Mesenteric fat pad (tissue), 1 donor: ENCODE data around the gene MYBPHL. TPM values are rescaled to one million over a fixed set of nuclear protein-coding genes. Genes with fewer than 3 reads are reported as not detected.

Experiments
- DNase-seq: peaks from one replicate; pipeline ENCODE4 v3.0.0-alpha.2; 2020; ENCODE audit warnings: low spot score
- total RNA-seq: library from RNA; stranded (reverse); fragmentation: NEBNext Ultra II Directional; extraction: Animal tissue kit (Norgen Biotek cat#: 25700); gene quantifications from one replicate; pipeline ENCODE4 v1.2.1, GENCODE V29; 2021
- donor health status: DM: yes; HTN: yes; CAD: no.

MYBPHL gene
- total RNA-seq, 1 donor from 2014 or later: not detected

DNA sequence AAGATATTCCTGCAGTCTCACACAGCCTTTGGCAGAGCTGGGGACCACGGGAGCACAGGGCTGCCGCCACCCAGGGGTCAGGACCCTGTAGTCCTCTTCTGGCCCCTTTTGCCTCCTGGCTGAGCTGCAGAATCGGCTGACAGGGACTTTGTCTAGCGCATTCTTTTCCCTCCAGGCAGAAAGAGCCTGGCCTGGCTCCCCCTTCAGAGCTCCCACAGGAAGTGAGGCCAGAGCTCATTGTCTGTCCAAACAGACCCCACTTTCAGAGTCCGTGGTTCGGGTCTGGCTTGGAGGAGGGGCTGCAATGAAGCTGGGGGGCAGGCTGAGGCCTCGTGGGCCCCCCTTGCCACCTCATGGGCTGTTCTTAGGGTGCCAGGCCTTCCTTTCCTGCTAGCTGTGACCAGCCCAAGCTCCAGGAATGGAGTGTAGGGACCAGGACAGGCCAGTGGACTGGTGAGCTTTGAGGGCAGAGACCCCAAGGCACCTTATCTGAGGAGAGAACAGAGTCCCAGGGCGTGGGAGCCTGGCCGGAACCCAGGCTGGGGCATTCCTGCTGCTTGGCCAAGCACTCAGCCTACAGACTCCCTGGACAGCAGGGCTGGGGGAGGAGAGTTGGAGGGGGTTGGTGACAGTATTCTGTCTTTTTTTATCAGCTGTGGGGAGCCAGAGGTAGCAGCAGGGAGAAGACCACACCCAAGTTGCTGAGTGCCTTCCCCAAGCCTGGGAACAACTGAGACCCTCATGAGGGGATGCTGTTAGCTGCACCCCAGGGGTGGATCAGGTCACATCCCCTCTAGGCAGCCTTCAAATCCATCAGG lies 52.8 kb downstream of the MYBPHL start:
- no peak for DNase-seq

DNA sequence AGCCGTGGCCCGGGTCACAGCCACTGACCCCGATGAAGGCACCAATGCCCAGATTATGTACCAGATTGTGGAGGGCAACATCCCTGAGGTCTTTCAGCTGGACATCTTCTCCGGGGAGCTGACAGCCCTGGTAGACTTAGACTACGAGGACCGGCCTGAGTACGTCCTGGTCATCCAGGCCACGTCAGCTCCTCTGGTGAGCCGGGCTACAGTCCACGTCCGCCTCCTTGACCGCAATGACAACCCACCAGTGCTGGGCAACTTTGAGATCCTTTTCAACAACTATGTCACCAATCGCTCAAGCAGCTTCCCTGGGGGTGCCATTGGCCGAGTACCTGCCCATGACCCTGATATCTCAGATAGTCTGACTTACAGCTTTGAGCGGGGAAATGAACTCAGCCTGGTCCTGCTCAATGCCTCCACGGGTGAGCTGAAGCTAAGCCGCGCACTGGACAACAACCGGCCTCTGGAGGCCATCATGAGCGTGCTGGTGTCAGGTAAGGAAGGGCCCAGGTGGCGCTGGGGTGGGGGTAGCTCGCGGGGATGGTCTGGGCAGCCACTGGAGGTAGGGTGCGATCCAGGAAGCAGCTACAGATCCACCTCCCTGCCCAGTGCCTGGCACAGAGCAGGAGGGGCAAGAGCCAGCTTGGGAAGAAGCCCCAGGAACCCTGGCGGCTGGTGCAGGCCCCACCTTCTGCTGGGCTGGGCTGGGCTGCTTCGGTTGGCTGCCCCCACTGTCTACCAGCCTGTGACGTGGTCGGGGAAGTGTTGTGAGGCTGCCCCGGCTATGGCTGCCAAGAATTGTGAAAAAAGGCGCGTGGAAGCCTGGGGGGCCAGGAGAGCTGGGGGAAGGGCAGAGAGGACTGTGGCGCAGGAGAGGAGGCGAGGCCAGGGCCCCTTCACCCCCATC lies 53.7 kb downstream of the MYBPHL start:
- DNase-seq: no peak

DNA sequence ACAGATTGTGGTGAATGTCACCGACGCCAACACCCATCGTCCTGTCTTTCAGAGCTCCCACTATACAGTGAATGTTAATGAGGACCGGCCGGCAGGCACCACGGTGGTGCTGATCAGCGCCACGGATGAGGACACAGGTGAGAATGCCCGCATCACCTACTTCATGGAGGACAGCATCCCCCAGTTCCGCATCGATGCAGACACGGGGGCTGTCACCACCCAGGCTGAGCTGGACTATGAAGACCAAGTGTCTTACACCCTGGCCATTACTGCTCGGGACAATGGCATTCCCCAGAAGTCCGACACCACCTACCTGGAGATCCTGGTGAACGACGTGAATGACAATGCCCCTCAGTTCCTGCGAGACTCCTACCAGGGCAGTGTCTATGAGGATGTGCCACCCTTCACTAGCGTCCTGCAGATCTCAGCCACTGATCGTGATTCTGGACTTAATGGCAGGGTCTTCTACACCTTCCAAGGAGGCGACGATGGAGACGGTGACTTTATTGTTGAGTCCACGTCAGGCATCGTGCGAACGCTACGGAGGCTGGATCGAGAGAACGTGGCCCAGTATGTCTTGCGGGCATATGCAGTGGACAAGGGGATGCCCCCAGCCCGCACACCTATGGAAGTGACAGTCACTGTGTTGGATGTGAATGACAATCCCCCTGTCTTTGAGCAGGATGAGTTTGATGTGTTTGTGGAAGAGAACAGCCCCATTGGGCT lies 54.5 kb downstream of the MYBPHL start:
- DNase-seq: no peak

DNA sequence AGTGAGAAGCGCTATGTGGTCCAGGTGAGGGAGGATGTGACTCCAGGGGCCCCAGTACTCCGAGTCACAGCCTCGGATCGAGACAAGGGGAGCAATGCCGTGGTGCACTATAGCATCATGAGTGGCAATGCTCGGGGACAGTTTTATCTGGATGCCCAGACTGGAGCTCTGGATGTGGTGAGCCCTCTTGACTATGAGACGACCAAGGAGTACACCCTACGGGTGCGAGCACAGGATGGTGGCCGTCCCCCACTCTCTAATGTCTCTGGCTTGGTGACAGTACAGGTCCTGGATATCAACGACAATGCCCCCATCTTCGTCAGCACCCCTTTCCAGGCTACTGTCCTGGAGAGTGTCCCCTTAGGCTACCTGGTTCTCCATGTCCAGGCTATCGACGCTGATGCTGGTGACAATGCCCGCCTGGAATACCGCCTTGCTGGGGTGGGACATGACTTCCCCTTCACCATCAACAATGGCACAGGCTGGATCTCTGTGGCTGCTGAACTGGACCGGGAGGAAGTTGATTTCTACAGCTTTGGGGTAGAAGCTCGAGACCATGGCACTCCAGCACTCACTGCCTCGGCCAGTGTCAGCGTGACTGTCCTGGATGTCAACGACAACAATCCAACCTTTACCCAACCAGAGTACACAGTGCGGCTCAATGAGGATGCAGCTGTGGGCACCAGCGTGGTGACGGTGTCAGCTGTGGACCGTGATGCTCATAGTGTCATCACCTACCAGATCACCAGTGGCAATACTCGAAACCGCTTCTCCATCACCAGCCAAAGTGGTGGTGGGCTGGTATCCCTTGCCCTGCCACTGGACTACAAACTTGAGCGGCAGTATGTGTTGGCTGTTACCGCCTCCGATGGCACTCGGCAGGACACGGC lies 55.3 kb downstream of the MYBPHL start:
- no peak for DNase-seq

DNA sequence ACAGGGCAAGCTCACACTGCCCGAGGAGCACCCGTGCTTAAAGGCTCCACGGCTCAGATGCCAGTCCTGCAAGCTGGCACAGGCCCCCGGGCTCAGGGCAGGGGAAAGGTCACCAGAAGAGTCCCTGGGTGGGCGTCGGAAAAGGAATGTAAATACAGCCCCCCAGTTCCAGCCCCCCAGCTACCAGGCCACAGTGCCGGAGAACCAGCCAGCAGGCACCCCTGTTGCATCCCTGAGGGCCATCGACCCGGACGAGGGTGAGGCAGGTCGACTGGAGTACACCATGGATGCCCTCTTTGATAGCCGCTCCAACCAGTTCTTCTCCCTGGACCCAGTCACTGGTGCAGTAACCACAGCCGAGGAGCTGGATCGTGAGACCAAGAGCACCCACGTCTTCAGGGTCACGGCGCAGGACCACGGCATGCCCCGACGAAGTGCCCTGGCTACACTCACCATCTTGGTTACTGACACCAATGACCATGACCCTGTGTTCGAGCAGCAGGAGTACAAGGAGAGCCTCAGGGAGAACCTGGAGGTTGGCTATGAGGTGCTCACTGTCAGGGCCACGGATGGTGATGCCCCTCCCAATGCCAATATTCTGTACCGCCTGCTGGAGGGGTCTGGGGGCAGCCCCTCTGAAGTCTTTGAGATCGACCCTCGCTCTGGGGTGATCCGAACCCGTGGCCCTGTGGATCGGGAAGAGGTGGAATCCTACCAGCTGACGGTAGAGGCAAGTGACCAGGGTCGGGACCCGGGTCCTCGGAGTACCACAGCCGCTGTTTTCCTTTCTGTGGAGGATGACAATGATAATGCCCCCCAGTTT lies 56.1 kb downstream of the MYBPHL start:
- DNase-seq: no peak

DNA sequence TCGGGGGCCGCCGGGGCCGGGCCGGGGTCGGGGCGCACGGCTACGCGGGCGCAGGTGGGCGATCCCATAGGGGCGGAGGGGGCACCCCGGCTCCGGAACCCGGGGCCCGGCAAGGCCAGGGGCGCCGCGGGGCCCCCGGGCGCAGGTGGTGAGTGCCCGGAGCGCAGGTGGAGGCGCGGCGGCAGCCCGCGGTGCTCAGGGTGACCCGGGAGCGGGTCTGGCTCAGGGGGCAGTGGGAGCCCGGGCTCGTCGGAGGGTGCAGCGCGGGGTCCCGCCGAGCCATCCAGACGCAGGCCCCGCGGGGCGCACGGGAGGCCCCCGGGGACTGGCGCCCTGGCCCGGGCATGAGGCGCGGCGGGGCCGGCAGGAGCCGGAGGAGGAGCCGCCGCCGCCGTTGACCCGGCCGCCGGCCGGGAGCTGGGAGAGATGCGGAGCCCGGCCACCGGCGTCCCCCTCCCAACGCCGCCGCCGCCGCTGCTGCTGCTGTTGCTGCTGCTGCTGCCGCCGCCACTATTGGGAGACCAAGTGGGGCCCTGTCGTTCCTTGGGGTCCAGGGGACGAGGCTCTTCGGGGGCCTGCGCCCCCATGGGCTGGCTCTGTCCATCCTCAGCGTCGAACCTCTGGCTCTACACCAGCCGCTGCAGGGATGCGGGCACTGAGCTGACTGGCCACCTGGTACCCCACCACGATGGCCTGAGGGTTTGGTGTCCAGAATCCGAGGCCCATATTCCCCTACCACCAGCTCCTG lies 57.0 kb downstream of the MYBPHL start:
- DNase-seq: no peak

DNA sequence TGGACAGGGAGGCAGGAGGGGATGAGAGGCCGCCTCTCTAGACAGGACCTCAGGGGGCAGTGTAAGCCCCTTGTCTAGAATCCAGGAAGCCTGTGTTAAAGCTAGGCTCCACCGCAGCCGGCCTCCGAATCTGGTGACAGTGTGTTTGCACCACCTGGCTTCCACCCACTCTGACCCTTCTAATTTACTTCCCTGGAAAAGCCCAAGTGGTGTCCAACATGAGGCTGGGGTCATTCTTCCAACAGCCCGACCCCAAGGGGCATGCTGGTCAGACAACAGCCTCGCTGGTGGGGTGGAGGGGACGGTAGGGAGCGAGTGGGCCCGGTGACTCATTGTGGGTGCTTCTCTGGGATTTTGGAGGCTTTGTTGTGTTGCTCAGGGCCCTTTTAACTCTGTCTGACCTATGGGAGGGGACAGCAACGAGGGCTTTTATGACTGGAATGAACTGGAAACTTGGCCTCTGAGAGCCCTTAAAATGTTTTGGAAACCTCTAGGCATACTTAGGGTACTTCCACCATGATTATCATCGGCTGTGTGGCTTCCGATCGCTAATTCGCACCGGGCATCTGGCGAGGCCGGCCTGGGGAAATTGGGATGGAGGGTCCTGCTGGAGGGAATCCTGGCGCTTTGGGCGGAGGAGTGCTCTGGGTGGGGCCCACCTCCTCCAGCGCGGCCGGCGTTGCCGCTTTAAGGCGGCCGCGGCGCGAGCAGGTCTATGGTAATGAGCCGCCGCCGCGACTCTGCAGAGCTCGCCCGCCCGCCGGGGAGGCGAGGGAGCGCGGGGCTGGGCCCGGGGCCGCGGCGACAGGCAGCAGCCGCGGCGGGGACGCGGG lies 57.8 kb downstream of the MYBPHL start, which contains the start of gene CELSR2:
CELSR2 (plus strand) TSS at position 743 of the 833 bp plus-strand sequence. CDS start 541 bp downstream, outside the sequence.
- DNase-seq: no peak

DNA sequence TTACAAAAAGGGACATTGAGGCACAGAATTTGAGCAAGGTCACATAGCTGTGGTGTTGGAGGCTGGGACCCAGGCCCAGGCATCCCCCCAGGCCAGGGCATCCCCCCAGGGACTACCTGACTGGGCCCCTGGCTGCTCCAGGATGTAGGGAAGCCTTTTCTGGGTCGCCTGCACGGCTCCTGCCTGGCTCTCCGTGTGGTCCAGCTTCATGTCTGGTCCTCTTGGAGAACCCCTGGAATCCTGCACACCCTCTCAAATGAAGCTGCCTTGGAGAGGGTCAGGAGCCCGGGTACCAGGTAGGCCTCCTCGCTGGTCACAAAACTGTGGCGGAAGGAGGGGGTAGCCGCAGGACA lies 58.4 kb downstream of the MYBPHL start:
- no peak for DNase-seq

DNA sequence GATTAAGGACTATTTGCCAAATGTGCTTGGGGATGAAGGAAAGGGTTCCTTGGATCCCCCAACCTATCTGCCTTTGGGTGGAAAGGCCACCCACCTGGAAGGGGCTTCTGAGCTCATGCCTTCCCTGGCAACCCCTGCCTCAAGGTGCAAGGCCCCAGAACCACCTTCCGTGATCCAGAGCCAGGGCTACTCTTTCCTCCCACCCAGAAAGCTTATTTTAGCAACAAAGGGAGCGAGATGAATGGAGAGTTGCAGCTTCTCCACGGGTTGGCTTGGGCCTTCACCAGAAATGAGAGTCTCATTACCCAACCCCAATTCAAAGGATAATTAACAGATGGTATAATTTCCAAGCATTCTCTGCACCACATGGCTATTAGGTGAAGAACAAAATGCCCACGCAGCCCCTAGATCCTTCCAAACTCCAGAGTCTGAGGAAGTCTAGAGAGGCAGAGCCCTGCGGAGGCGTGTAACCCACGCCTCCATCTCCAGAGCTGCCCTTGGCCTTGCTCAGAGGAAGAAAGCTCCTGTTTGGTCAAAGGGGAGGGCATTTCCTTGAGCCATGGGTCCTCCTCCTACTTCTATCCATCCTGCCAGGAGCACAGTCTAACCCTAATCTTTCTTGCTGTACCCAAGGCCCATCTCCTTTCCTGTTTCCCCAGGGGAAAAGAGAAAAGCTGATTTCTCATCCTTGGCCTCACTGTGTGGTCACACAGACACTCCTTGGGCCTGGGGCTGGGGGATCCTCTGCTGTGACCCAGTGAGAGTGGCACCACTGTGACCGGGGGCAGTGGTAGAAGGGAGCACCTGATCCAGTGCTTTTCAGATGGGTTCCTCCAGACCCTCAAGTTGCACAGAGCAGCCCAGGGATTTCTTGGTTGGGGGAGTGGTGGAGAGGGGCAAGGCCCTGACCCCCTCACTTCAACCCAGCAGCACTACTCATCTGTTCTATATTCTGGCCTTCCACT lies 59.1 kb downstream of the MYBPHL start:
- no peak for DNase-seq

DNA sequence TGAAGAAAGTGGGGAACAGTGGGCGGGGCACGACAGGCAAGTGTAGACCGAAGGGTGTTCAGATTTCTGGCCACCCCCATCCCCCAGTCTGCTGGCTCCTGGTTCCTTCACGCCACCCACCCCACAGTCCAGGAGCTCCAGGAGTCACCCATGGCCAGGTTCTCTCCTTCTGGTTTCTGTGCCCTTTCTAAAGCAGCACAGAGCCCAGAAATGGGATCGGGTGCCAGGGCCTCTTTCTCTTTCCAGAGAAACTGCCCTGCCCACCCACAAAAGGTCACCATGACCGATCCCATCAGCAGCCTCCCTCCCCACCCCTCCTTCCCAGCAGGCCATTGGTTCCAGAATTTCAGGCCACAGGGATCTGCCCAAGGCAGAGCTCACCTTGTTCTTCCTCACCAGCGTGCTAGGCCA lies 60.7 kb downstream of the MYBPHL start:
- peak; percentile 72 for DNase-seq

DNA sequence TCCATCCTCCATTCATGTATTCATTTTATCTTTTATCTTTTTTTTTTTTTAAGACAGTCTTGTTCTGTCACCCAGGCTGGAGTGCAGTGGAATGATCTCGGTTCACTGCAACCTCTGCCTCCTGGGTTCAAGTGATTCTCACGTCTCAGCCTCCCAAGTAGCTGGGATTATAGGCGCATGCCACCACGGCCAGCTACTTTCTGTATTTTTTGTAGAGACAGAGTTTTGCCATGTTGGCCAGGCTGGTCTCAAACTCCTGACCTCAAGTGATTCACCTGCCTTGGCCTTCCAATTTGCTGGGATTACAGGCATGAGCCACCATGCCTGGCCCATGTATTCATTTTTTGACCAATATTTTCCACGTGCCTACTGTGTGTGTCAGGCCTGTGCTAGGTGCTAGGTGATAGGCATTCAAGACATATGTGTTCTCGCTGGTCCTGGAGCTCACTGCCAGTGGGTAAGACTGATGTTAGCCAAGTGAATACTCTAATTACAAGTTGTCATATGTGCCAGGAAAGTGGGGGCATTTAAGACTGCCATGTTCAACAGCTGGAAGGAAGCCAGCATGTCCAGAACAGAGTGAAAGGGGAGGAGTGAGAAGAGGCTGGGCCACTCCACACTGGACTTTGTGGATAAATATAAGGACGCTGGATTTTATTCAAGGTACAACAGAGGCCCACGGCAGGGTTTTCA lies 62.8 kb downstream of the MYBPHL start:
- no peak for DNase-seq

DNA sequence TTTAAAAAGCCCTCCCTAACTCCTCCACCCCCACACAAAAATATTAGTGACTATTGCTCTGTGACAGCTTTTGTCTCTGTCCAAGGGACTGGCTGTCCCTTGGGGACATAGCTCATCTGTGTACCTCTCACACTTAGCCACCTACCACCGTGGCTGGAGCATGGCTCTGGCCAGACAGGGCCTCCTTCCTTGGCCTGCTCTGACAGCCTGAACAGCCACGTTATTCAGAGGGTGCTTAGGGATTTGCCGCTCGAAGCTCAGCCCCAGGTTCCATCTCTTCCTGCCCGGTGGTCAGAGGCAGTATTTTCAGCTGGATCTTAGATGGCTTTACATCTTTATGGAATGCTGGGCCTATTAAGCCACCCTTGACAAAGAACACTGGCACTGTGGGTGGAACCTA lies 63.6 kb downstream of the MYBPHL start:
- no peak for DNase-seq

DNA sequence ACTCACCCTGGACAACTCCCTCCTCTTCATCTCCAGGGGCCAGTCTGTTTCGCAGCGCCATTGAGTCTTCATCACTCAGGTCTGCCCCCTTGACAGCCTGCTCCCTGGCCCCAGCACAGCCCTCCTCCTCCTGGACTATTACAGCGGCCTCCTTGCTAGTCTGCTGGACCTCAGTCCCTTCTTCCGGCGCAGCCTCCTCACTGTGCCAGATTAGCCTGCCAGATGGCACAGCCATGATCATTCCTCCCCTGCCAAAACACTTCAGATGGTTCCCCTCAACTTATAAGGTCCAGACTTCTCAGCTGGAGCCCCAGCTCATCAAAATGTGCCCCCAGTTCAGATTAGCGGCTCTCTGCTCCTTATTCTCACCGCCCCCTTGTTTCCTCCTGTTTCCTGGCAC lies 64.4 kb downstream of the MYBPHL start:
- peak; percentile 84 for DNase-seq
